GM08714 (cell line): ENCODE data around the gene SPRY1.

Source experiments
- H3K4me3 ChIP-seq: fragments of 200-500 bp; sonication (Bioruptor generic); 2 replicates; pipeline ENCODE4 v1.5.1; 2014; ENCODE audit warnings: mild to moderate bottlenecking, low read length, inconsistent platforms
- ZNF274 ChIP-seq: IDR thresholded peaks from 2 replicates; pipeline ENCODE4 v1.6.1; 2012; ENCODE audit warnings: mild to moderate bottlenecking, low read depth, low read length

Gene SPRY1, protein sequence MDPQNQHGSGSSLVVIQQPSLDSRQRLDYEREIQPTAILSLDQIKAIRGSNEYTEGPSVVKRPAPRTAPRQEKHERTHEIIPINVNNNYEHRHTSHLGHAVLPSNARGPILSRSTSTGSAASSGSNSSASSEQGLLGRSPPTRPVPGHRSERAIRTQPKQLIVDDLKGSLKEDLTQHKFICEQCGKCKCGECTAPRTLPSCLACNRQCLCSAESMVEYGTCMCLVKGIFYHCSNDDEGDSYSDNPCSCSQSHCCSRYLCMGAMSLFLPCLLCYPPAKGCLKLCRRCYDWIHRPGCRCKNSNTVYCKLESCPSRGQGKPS

DNA sequence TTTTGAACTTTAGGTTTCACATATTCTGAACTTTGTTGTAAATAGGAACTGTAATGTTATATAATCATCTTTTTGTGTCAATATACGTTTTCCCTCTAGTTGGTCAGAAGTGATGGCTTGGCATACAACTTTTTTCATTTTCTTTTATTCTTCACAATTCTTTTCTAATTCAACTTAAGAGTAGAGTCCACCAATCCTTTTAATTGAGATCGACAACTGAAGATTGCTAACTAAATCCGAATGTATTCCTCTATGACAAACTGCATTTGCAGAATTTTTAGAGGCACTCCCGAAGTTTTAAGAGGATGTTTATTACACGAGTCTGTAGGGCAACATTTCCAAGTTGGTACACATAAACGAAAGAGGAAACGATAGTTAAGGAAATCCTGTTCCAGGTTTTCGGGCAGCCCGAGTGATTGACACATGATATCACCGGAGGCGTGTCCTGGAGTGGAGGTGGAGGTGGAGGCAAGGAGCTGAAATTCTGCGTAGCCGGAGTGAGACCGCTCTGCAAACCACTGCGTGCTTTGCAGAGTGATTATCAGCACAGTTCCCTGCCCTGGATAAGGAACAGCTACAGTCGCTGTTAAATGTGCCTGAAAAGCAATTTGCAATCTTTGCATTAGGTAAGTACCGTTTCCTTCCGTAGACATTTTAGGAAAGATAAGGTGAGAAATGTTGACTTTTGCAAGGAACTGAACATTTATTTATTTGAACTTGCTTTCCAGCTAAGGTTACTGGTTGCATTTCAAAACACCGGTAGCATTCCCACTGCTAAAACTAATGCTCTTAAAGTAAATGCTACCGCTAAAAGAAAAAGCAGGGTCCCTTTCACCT, at the start of gene SPRY1:
TSS of gene SPRY1 (plus strand) at position 489 of the 837 bp plus-strand sequence. CDS start 4,797 bp downstream, outside the sequence.
- peak within 1 kb of the TSS; percentile 94 for H3K4me3 ChIP-seq
- no peak for TF ChIP-seq ZNF274

DNA sequence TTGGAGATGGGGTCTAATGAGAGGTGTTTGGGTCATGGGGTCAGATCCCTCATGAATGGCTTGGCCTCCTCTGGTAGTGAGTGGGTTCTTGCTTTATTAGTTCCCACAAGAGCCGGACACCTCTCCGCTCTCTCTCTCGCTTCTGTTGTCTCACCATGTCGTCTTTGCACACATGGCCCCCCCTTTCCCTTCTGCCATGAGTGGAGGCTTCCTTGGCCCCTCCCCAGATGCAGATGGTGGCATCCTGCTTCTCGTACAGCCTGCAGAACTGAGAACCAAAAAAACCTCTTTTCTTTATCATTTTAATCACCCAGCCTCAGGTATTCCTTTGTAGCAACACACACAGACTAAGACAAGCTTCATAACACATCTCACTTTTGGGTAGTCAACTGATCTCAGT, 49.6 kb upstream of the SPRY1 start:
- no peak overlapping the region for H3K4me3 ChIP-seq
- no peak for TF ChIP-seq ZNF274

DNA sequence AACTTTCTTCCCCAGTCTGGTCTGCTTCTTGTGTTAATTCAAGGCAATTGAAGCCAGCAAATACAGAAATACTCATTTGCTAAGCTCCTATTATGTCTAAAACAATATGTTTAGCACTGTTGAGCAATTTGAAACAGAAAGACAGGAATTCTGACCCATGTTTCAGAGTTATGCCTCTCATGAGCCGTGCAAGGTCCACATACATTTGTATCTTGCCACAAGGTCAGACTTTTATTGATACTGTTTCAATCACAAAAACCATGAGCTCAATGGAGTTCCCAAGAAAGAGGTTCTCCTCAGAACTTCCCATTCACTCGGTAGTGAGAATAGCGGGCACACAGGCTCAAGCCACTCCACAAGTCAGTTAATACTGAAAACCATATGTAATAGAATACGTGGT, 47.6 kb upstream of the SPRY1 start:
- H3K4me3 ChIP-seq = no peak overlapping the region
- no peak for TF ChIP-seq ZNF274

DNA sequence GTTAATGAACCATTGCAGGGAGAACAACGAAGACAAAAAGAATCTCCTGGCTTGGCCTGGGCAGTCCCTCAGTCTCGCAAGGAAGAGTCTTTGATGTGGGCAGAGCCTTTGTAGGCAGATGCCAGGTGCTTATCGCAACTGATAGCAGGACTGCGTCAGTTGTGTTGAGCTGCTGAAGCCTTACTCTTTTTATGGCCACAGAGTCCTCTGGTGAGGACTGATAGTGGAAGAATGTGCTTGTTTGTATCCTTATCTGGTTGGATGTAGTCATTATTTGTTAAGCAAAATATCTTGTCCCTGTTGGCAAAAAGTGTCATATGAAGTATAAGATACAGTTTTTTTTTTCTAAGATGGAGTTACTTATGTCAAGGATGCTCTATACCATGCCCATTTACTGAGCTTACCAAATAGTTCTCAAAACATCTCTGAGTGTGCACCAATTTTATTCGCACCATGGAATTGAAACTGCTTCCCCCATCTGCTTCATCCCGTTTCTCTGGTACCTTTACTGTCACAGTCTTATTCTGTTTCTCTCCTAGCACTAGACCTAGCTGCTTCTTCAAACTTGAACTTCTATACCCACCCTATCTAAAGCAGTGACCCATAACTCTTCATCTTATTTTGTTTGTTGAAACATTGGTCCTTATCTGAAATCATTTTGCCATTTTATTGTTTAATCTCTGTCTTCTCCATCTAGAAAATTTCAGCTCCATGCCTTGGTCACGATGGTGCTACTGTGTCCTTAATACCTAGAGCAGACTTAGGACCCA, 47.0 kb upstream of the SPRY1 start:
- H3K4me3 ChIP-seq = no peak overlapping the region
- no peak for TF ChIP-seq ZNF274

DNA sequence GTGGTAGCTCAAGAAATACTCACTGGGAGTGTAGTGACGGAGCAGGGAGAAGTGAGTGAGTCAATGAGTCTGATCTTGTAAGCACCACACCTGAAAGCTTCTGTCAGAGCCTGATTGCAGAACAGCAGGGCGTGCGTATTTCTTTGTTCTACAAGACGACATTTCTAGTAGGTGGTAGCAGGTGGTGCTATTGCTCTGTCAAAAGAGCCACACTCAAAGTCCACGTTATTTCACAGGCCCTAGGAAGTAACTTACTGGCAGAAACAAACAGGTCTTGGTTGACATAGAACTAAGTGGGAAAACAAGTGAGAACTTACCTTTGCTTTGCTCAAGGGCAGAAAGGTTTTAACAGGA, 46.4 kb upstream of the SPRY1 start:
- H3K4me3 ChIP-seq = no peak overlapping the region
- no peak for TF ChIP-seq ZNF274

DNA sequence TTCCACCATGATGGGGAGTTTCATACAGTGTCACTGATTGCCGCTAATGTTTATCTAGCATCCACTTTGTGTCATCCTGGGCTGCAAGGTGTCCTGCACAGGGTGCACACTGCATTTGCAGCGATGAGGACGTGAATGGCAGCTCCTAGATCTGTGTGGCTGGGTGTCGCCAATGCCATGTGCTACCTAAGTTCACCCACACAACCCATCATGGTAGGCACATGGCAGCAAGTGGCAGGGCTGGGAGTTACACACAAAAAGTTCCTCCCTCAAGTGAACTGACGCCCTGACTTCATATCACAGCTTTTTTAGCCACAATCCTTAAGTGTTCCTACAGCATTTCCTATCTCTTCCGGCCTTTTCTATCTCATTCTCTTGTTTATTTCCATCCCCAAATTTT, 45.9 kb upstream of the SPRY1 start:
- no peak overlapping the region for H3K4me3 ChIP-seq
- TF ChIP-seq ZNF274 = no peak

DNA sequence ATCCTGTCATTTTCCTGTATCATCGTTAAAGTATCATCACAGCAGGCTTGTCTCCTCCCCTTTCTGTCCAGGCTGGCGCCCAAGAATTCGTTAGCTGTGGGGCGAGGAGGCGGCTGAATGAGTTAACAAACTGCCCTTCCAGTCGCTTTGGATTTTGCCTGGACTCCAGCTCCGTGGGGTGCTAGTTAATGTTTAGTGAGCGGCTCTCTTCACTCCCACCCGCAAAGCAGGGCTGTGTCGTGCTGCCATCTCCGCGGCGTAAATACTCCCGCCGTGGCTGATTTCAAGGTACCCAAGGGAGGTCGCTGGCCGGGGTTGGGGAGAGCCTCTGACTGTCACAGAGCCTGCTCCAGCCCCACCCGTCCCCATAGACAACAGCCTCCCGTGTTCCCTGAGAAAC, 44.9 kb upstream of the SPRY1 start:
- H3K4me3 ChIP-seq = no peak overlapping the region
- TF ChIP-seq ZNF274 = no peak

DNA sequence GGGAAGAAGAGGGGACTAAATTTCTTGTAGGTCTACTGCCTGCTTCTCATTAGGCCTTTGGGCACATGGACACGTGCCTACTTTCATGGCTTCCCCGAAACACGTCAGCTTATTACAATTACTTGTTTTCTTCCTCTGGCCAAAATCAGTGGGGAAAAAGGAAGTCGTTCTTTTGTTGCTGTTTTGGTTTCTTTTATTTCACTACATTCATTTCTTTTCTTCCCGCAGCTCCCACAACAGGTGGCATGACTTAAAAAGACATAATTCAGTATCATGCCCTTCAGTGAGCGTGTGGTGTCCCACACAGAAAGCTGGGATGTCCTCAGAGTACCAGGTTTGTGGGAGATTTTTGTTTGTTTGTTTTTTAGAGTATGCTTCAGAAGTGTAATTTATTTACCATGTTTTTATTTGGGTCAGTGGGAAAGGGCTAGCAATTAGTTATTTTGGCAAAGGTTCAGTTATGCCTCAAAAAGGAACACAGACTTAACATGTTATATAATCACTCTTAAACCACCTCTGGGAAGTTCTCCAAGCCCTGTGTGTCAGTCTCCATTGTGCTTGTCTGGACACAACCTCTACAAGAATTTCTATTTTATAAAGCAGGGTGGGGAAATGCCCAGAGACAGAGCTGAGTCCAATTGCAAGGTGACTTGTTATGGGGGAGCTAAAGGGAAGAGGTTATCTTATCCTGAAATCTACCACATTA, 44.2 kb upstream of the SPRY1 start:
- no peak for TF ChIP-seq ZNF274
- no peak overlapping the region for H3K4me3 ChIP-seq

DNA sequence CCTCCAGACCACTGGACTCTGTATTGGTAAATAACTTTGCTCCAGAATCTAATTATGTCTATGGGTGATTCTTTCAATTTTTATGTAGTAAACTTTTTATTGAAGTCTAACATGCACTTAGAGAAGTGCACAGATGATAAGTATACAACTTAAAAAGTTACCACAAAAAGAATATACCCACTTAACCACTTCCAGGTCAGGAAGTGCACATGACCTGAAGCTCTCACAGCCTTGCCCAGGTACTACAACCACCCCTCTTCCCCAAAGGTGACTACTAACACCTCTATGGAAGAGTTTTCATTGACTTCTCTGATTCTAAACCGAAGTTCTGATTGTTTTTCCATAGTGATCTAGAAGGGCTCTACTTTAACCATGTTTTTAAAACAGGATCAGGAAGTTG, 43.6 kb upstream of the SPRY1 start:
- H3K4me3 ChIP-seq = no peak overlapping the region
- TF ChIP-seq ZNF274 = no peak

DNA sequence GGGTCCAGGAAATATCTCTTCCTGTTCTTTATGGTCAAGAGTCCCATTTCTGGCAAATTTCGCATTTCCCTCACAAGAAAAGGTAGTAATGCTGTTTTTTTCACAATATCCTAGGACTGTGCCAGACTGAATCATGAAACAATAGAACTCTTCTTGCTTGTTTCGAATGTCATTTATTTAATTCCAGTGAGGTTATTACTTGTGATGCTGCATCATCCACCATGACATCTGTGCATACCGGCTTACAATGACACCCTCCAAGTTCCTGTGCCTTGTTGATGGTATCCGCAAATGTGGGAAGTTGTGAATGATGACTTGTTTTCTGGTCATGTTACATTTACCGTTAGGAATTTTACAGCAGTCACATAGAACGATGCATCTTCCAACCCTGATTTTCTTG, 42.9 kb upstream of the SPRY1 start:
- no peak for TF ChIP-seq ZNF274
- H3K4me3 ChIP-seq = no peak overlapping the region

DNA sequence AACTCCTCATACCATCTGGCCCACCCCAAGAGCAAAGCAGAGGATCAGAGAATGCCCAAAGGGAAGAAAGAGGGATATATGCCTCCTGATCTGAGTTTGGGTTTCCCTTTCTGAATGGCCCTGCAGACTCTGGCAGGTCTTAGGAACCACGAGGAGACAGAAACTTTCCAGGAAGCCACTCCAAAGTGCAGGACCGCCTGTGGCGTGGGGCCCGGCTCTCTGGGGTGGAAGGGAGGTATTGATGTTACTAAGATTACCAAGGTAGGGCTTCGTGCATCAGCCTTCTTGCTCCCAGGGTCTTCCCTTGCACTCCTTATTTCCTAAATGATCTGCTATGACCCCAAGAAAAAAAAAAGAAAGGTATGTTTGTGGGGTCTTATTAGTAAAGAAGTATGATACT, 41.9 kb upstream of the SPRY1 start:
- H3K4me3 ChIP-seq = no peak overlapping the region
- TF ChIP-seq ZNF274 = no peak

DNA sequence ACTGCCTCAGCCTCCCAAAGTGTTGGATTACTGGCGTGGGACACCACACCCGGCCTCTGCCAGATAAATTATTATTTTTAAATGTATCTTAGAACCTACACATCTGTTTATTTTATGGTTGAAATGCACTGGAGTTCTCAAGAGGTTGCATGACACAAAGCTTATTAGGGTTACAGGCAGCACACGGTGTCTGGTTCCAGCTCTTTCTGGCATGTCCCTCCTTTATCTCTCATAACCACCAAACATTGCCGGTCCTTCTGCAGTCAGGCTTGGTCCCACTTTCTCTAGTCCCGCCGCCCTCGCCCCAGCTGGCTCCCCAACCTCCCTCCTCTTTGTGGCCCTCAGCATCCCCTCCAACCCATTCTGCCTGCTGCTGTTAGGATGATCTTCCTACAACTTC, 39.7 kb upstream of the SPRY1 start:
- no peak for TF ChIP-seq ZNF274
- H3K4me3 ChIP-seq = no peak overlapping the region

DNA sequence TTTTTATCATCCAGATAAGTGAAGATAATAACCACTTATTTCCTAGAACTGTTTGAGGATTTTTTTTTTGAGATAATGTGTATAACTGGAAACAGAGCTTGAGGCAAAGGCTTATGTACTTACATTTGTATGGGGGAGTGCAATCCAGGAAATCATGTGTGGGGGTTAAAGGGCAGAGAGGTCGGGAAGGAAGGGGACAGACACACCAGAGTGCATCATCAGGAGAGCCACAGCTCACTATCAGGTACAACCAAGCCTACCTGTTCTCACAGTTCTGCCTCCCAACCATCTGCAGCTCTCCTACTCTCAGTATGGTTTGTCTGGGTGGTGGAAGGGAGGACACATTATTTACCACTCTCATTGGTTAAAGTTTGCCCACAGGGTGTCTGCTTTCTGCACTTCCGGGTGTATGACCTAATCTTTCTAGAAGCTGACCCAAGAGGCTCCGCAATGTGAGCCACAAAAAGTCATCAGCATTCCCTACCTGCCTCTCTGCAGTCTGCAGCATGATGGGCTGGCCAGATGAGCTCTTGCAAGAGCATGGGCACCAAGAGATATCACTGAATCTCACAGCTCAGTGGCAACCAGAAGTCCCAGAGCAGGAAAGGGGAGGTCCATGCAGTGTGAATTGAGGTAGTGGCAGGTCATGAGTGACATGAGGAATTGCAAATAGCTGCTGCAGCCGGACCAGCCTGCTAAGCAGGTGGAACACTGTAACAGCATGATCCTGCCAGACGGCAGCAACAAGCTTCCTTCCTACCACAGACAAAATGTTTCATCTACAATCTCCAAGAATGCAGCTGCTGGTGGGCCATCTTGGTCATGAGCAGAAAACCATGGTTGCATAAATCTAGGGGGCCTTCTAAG, 36.9 kb upstream of the SPRY1 start:
- no peak overlapping the region for H3K4me3 ChIP-seq
- TF ChIP-seq ZNF274 = no peak
